Measurements from ENCODE around the gene RABEPK. TPM values are rescaled to one million over a fixed set of nuclear protein-coding genes. Genes with fewer than 3 reads are reported as not detected.
"Not testable (repeated sequence)": the region's sequence is repeated elsewhere in the genome, so short reads cannot be mapped to it uniquely, and the experiment has no call there.

The RABEPK gene
- total and polyA plus RNA-seq, 2 experiments from 2014 or later, result 25.0 to 38.9 TPM

GRCh38 chr9:125202846-125203618, 2.7 kb downstream of the RABEPK start:
- H3K4me1 ChIP-seq (ENCODE audit: insufficient read depth), result no peaks in the 10 kb centered on the region
- no peak overlapping the region for H3K4me3 ChIP-seq
- 43 to 50% methylated on average over 1 of the region's 1 CpG for WGBS, 2 experiments (ENCODE audit: low coverage in 1 of 2, low lambda C conversion rate in 2 of 2, missing lambda C conversion rate in 2 of 2)
- peaks cover 16% of the 10 kb centered on the region; the same call in 1 of the 2 replicates for H3K36me3 ChIP-seq (ENCODE audit: low read depth)
- H3K27ac ChIP-seq, result no peak overlapping the region
- peaks cover 16% of the 10 kb centered on the region for H3K79me2 ChIP-seq (ENCODE audit: insufficient read depth)
- no peak overlapping the region for H3K4me2 ChIP-seq (ENCODE audit: unreplicated experiment)
- H3K9me2 ChIP-seq (ENCODE audit: insufficient read depth), result no peaks in the 10 kb centered on the region
- no peaks in the 10 kb centered on the region for H3K9me3 ChIP-seq (ENCODE audit: low read depth)
- no peak for TF ChIP-seq EZH2 (IDR thresholded peaks at IDR 0.05; ENCODE audit: insufficient read depth, poor library complexity, severe bottlenecking)
- TF ChIP-seq EZH2phosphoT487 (IDR thresholded peaks at IDR 0.05; ENCODE audit: insufficient read depth, low read depth), result no peak
- no peaks in the 10 kb centered on the region for H4K20me1 ChIP-seq (ENCODE audit: insufficient read depth)
- DNase-seq, result peak; percentile 35
- in situ Hi-C loops (cut with MboI), result no loop called here
- 0 out of 2 replicates have a peak, but pooled peaks cover 4% of the 10 kb centered on the region for H3F3A ChIP-seq (ENCODE audit: insufficient read depth)
- H3K9ac ChIP-seq, result no peak overlapping the region
- H3K27me3 ChIP-seq (replicated peaks; ENCODE audit: insufficient read depth), result no peaks in the 10 kb centered on the region
- H2AFZ ChIP-seq, result no peak overlapping the region

- H4K20me1 ChIP-seq (ENCODE audit: insufficient read depth), result no peaks in the 10 kb centered on the region
- H3K4me3 ChIP-seq, result no peak overlapping the region
- TF ChIP-seq EZH2 (IDR thresholded peaks at IDR 0.05; ENCODE audit: insufficient read depth, poor library complexity, severe bottlenecking) (no peak), EZH2phosphoT487 (IDR thresholded peaks at IDR 0.05; ENCODE audit: insufficient read depth, low read depth) (no peak)
- no peak overlapping the region for H3K4me2 ChIP-seq (ENCODE audit: unreplicated experiment)
- no peak overlapping the region for H3K27ac ChIP-seq
- 0 out of 2 replicates have a peak, but pooled peaks cover 4% of the 10 kb centered on the region for H3F3A ChIP-seq (ENCODE audit: insufficient read depth)
- in situ Hi-C loops (cut with MboI), result no loop called here
- DNase-seq, result no peak
- no peak overlapping the region for H2AFZ ChIP-seq
- H3K9me2 ChIP-seq (ENCODE audit: insufficient read depth), result no peaks in the 10 kb centered on the region
- WGBS, 2 experiments (ENCODE audit: low coverage in 1 of 2, low lambda C conversion rate in 2 of 2, missing lambda C conversion rate in 2 of 2), result 89% methylated on average over 3 of the region's 3 CpGs
- no peaks in the 10 kb centered on the region for H3K27me3 ChIP-seq (replicated peaks; ENCODE audit: insufficient read depth)
- H3K4me1 ChIP-seq (ENCODE audit: insufficient read depth), result no peaks in the 10 kb centered on the region
- H3K79me2 ChIP-seq (ENCODE audit: insufficient read depth), result peaks cover 16% of the 10 kb centered on the region
- no peaks in the 10 kb centered on the region for H3K9me3 ChIP-seq (ENCODE audit: low read depth)
- no peak overlapping the region for H3K9ac ChIP-seq
- H3K36me3 ChIP-seq (ENCODE audit: low read depth), result peaks cover 20% of the 10 kb centered on the region; the same call in 1 of the 2 replicates
Observed at GRCh38 chr9:125204477-125204876, 4.1 kb downstream of the RABEPK start.

GRCh38 chr9:125214186-125214585, 13.8 kb downstream of the RABEPK start:
- Histone ChIP-seq H3F3A (ENCODE audit: insufficient read depth) (no peaks in the 10 kb centered on the region), H3K4me3 (no peak overlapping the region), H3K27me3 (replicated peaks; ENCODE audit: insufficient read depth) (no peaks in the 10 kb centered on the region), H3K9ac (no peak overlapping the region), H3K9me2 (ENCODE audit: insufficient read depth) (no peaks in the 10 kb centered on the region), H3K9me3 (ENCODE audit: low read depth) (no peaks in the 10 kb centered on the region), H3K27ac (no peak overlapping the region), H3K4me1 (ENCODE audit: insufficient read depth) (no peaks in the 10 kb centered on the region), H3K4me2 (ENCODE audit: unreplicated experiment) (no peak overlapping the region), H4K20me1 (ENCODE audit: insufficient read depth) (no peaks in the 10 kb centered on the region), H3K79me2 (ENCODE audit: insufficient read depth) (no peaks in the 10 kb centered on the region), H2AFZ (no peak overlapping the region), H3K36me3 (ENCODE audit: low read depth) (peaks cover 40% of the 10 kb centered on the region; the same call in 1 of the 2 replicates)
- TF ChIP-seq EZH2 (IDR thresholded peaks at IDR 0.05; ENCODE audit: insufficient read depth, poor library complexity, severe bottlenecking) (no peak), EZH2phosphoT487 (IDR thresholded peaks at IDR 0.05; ENCODE audit: insufficient read depth, low read depth) (no peak)
- DNase-seq, result no peak
- 89 to 94% methylated on average over 5 of the region's 5 CpGs for WGBS, 2 experiments (ENCODE audit: low coverage in 1 of 2, low lambda C conversion rate in 2 of 2, missing lambda C conversion rate in 2 of 2)
- in situ Hi-C loops (cut with MboI), result no loop called here

DNA sequence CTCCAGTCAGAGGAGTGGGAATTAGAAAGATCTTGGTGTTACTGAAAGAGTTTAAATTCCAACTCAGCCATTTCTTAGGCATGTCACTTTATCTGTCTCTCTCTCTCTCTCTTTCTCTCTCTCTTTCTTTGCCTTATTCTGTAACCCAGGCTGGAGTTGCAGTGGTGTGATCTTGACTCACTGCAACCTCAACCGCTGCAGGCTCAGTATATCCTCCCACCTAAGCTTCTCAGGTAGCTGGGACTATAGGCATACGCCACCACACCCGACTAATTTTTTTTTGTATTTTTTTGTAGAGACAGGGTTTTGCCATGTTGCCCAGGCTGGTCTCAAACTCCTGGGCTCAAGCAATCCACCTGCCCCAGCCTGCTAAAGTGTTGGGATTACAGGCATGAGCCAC, 18.3 kb downstream of the RABEPK start:
- H3K9me3 ChIP-seq (ENCODE audit: low read depth), result no peaks in the 10 kb centered on the region
- no peaks in the 10 kb centered on the region for H3K27me3 ChIP-seq (replicated peaks; ENCODE audit: insufficient read depth)
- H2AFZ ChIP-seq, result no peak overlapping the region
- no peak for DNase-seq
- 98% methylated on average over 3 of the region's 3 CpGs for WGBS, 2 experiments (ENCODE audit: low coverage in 1 of 2, low lambda C conversion rate in 2 of 2, missing lambda C conversion rate in 2 of 2)
- H3K27ac ChIP-seq, result no peak overlapping the region
- H3K4me1 ChIP-seq (ENCODE audit: insufficient read depth), result no peaks in the 10 kb centered on the region
- in situ Hi-C loops (cut with MboI), result no loop called here
- peaks cover 9% of the 10 kb centered on the region; the same call in 1 of the 2 replicates for H3K36me3 ChIP-seq (ENCODE audit: low read depth)
- H3F3A ChIP-seq (ENCODE audit: insufficient read depth), result no peaks in the 10 kb centered on the region
- H3K4me3 ChIP-seq, result no peak overlapping the region
- no peaks in the 10 kb centered on the region for H4K20me1 ChIP-seq (ENCODE audit: insufficient read depth)
- H3K79me2 ChIP-seq (ENCODE audit: insufficient read depth), result no peaks in the 10 kb centered on the region
- no peaks in the 10 kb centered on the region for H3K9me2 ChIP-seq (ENCODE audit: insufficient read depth)
- no peak for TF ChIP-seq EZH2phosphoT487 (IDR thresholded peaks at IDR 0.05; ENCODE audit: insufficient read depth, low read depth)
- no peak for TF ChIP-seq EZH2 (IDR thresholded peaks at IDR 0.05; ENCODE audit: insufficient read depth, poor library complexity, severe bottlenecking)
- H3K9ac ChIP-seq, result no peak overlapping the region
- H3K4me2 ChIP-seq (ENCODE audit: unreplicated experiment), result no peak overlapping the region

- H3K27ac ChIP-seq; H3K36me3 ChIP-seq (ENCODE audit: low read depth); H3K4me3 ChIP-seq; H2AFZ ChIP-seq; H3K4me1 ChIP-seq (ENCODE audit: insufficient read depth); in situ Hi-C loops (cut with MboI); H3K9me3 ChIP-seq (ENCODE audit: low read depth); H3F3A ChIP-seq (ENCODE audit: insufficient read depth); H3K9ac ChIP-seq; H3K9me2 ChIP-seq (ENCODE audit: insufficient read depth); H3K79me2 ChIP-seq (ENCODE audit: insufficient read depth); H3K27me3 ChIP-seq (replicated peaks; ENCODE audit: insufficient read depth); H4K20me1 ChIP-seq (ENCODE audit: insufficient read depth); H3K4me2 ChIP-seq (ENCODE audit: unreplicated experiment); DNase-seq: not testable (repeated sequence)
Observed at GRCh38 chr9:125224858-125225257, 24.5 kb downstream of the RABEPK start.
